Chondrocyte (in vitro differentiated cells): ENCODE data around the gene ARID5B. TPM values are rescaled to one million over a fixed set of nuclear protein-coding genes. Genes with fewer than 3 reads are reported as not detected.

ENCODE experiments used
- DNase-seq: peaks from one replicate; pipeline ENCODE4 v3.0.0; 2021; ENCODE audit warnings: mixed read lengths, low spot score
- H3K27ac Mint-ChIP-seq: one replicate; pipeline ENCODE4 v1.8.0; 2021; ENCODE audit warnings: mild to moderate bottlenecking, moderate library complexity, mixed read lengths; ENCODE audit not compliant: unreplicated experiment
- H3K27me3 Mint-ChIP-seq: 2 replicates; pipeline ENCODE4 v1.8.0; 2021; ENCODE audit warnings: low read depth, mixed read lengths
- H3K36me3 Mint-ChIP-seq: 2 replicates; pipeline ENCODE4 v1.8.0; 2021; ENCODE audit warnings: low read depth, mixed read lengths
- H3K4me1 Mint-ChIP-seq: 2 replicates; pipeline ENCODE4 v1.8.0; 2021; ENCODE audit warnings: low read depth, mild to moderate bottlenecking, mixed read lengths
- H3K4me3 Mint-ChIP-seq: one replicate; pipeline ENCODE4 v1.8.0; 2021; ENCODE audit warnings: mild to moderate bottlenecking, moderate library complexity, mixed read lengths; ENCODE audit not compliant: unreplicated experiment
- H3K9me3 Mint-ChIP-seq: 2 replicates; pipeline ENCODE4 v1.8.0; 2021; ENCODE audit warnings: low read depth, mixed read lengths
- CTCF ChIP-seq: fragments of 200-600 bp; sonication (generic); IDR thresholded peaks from 2 replicates; pipeline ENCODE4 v1.5.0; 2021; ENCODE audit warnings: antibody characterized with exemption, mild to moderate bottlenecking, moderate library complexity
- total RNA-seq: library from RNA; stranded (reverse); gene quantifications from 3 replicates; pipeline ENCODE4 v1.2.1, GENCODE V29; 2021

ARID5B gene
- total RNA-seq, 1 donor from 2014 or later, result 93.6 TPM

- Mint-ChIP-seq H3K27me3 (no peaks in the 10 kb centered on the region), H3K4me3 (peak overlapping the region; percentile 60), H3K36me3 (no peaks in the 10 kb centered on the region), H3K9me3 (no peaks in the 10 kb centered on the region), H3K4me1 (peaks cover 39% of the 10 kb centered on the region), H3K27ac (no peak overlapping the region)
- no peak for DNase-seq
- peak; percentile 74 for TF ChIP-seq CTCF
Measured at GRCh38 chr10:61896854-61897661, 4.4 kb upstream of the ARID5B start.

GRCh38 chr10:61897671-61898434 is 3.6 kb upstream of the ARID5B start:
- Mint-ChIP-seq H3K4me3 (no peak overlapping the region), H3K4me1 (peaks cover 36% of the 10 kb centered on the region), H3K27me3 (no peaks in the 10 kb centered on the region), H3K27ac (peak overlapping the region; percentile 53), H3K36me3 (no peaks in the 10 kb centered on the region), H3K9me3 (no peaks in the 10 kb centered on the region)
- DNase-seq, result no peak
- no peak for TF ChIP-seq CTCF

GRCh38 chr10:61898435-61898778 is 3.1 kb upstream of the ARID5B start:
- no peak for DNase-seq
- H3K4me3 Mint-ChIP-seq, result no peak overlapping the region
- no peak for TF ChIP-seq CTCF
- no peaks in the 10 kb centered on the region for H3K9me3 Mint-ChIP-seq
- H3K4me1 Mint-ChIP-seq, result peaks cover 36% of the 10 kb centered on the region
- no peak overlapping the region for H3K27ac Mint-ChIP-seq
- H3K27me3 Mint-ChIP-seq, result no peaks in the 10 kb centered on the region
- H3K36me3 Mint-ChIP-seq, result no peaks in the 10 kb centered on the region

GRCh38 chr10:61899069-61899531 is 2.4 kb upstream of the ARID5B start:
- H3K36me3 Mint-ChIP-seq, result no peaks in the 10 kb centered on the region
- peak overlapping the region; percentile 88 for H3K4me3 Mint-ChIP-seq
- TF ChIP-seq CTCF, result no peak
- DNase-seq, result no peak
- no peaks in the 10 kb centered on the region for H3K27me3 Mint-ChIP-seq
- peak overlapping the region; percentile 99 for H3K27ac Mint-ChIP-seq
- peaks cover 39% of the 10 kb centered on the region for H3K4me1 Mint-ChIP-seq
- H3K9me3 Mint-ChIP-seq, result no peaks in the 10 kb centered on the region

GRCh38 chr10:61899663-61899996 is 1.9 kb upstream of the ARID5B start:
- DNase-seq, result no peak
- Mint-ChIP-seq H3K9me3 (no peaks in the 10 kb centered on the region), H3K36me3 (no peaks in the 10 kb centered on the region), H3K27me3 (no peaks in the 10 kb centered on the region), H3K4me3 (peak overlapping the region; percentile 88), H3K4me1 (peaks cover 45% of the 10 kb centered on the region), H3K27ac (peak overlapping the region; percentile 99)
- no peak for TF ChIP-seq CTCF
